Adrenal gland (tissue), 12 donors: ENCODE data around the gene PTPN20. TPM values are rescaled to one million over a fixed set of nuclear protein-coding genes. Genes with fewer than 3 reads are reported as not detected.

Experiments used
- DNase-seq, 7 donors: peaks; one replicate each; pipeline ENCODE4 v3.0.0-alpha.2; 2019 to 2020
- H3K27ac ChIP-seq, 5 donors: fragments of 200-600 bp; sonication (generic) in 4 of 5; 1 replicate in 3 of 5; 2 replicates in 2 of 5; pipeline versions ENCODE4 v1.5.1 to v1.8.0; 2016 to 2020; ENCODE audit warnings: mild to moderate bottlenecking in 1 of 5
- H3K27me3 ChIP-seq: fragments of 200-600 bp; 2 replicates; pipeline ENCODE4 v1.8.0; 2021
- H3K36me3 ChIP-seq, 2 donors: fragments of 200-600 bp; replicated peaks in 1 of 2; 1 replicate in 1 of 2; 2 replicates in 1 of 2; pipeline versions ENCODE4 v1.5.1 to v1.8.0; 2018 to 2022
- H3K4me1 ChIP-seq, 2 donors: fragments of 200-600 bp; replicated peaks in 1 of 2; 1 replicate in 1 of 2; 2 replicates in 1 of 2; pipeline versions ENCODE4 v1.5.1 to v1.8.0; 2018 to 2021
- H3K4me3 ChIP-seq, 4 donors: fragments of 200-600 bp; sonication (generic) in 3 of 4; one replicate each; pipeline ENCODE4 v1.5.1; 2016 to 2018
- H3K9me3 ChIP-seq, 3 donors: fragments of 200-600 bp; sonication (generic) in 1 of 3; replicated peaks in 1 of 3; 1 replicate in 2 of 3; 2 replicates in 1 of 3; pipeline versions ENCODE4 v1.5.1 to v1.8.0; 2016 to 2021
- CTCF ChIP-seq, 6 experiments: fragments of 450-650 bp in 4 of 6; fragments of 200-600 bp in 2 of 6; sonication (generic) in 1 of 6; IDR thresholded peaks; 1 replicate in 5 of 6; 2 replicates in 1 of 6; pipeline versions ENCODE4 v1.5.1 to v1.8.0; 2016 to 2021; ENCODE audit warnings: antibody characterized with exemption in 6 of 6, mild to moderate bottlenecking in 2 of 6, moderate library complexity in 1 of 6
- POLR2A ChIP-seq, 2 donors: fragments of 450-650 bp; IDR thresholded peaks; one replicate each; pipeline ENCODE4 v1.6.1; 2017; ENCODE audit warnings: antibody characterized with exemption in 2 of 2, mild to moderate bottlenecking in 2 of 2, moderate library complexity in 1 of 2
- WGBS, 4 donors: extraction: QIAGEN DNeasy Blood & Tissue Kit in 2 of 4; methylation state at CpG; one replicate each; pipeline versions ENCODE4 v1.1.5 to v1.1.7; 2013 to 2017; 5-methylcytosine and 5-hydroxymethylcytosine counted together
- intact Hi-C, 2 donors: fragments of 100-400 bp; cut with DNase I; formaldehyde crosslinking; loops; one replicate each; pipeline versions ENCODE4 v1.14.1 to v1.15.0; 2022 to 2023
- polyA plus RNA-seq, 3 donors: library from polyadenylated mRNA; stranded (reverse); fragments of 200-250 nt in 2 of 3; fragments of 350-450 nt in 1 of 3; fragmentation: Illumina TruSeq in 1 of 3; extraction: RNeasy Lipid Tissue Mini Kit (QIAGEN cat#74804) in 1 of 3; gene quantifications; one replicate each; pipeline ENCODE4 v1.2.3, GENCODE V29; 2013 to 2014
- total RNA-seq, 9 donors: library from RNA; depleted of rRNA in 4 of 9; stranded (reverse); fragments of >200 nt in 4 of 9; fragments of 120-200 nt in 1 of 9; fragmentation: NEBNext Ultra II Directional in 1 of 9; extraction: Animal tissue kit (Norgen Biotek cat#: 25700) in 1 of 9; gene quantifications; one replicate each; pipeline versions ENCODE4 v1.1.0 to v1.2.4, GENCODE V29; 2013 to 2023
- donor health status: healthy with polysubstance abuse.
- donor health status: Bipolar disorder and iron deficiency.
- donor health status: DM: yes; HTN: yes; CAD: no.
- donor health status: DM: no; HTN: no; CAD: no.
- donor health status: DM: no; HTN: no; CAD: no.
- donor health status: DM: yes; HTN: yes; CAD: no.

PTPN20 gene
- total and polyA plus RNA-seq, 12 donors: 3.2 to 27.2 (median 11.2) TPM

GRCh38 chr10:46992803-46993561, 81.8 kb downstream of the PTPN20 start:
- Histone ChIP-seq H3K4me1 (peaks cover 0 to 9% of the 10 kb centered on the region in 2 donors), H3K27me3 (no peaks in the 10 kb centered on the region), H3K27ac (peak overlapping the region; percentile 17 to 86 (median 52)), H3K9me3 (no peaks in the 10 kb centered on the region), H3K4me3 (no peak overlapping the region), H3K36me3 (no peaks in the 10 kb centered on the region)
- WGBS, 4 donors: 52 to 59% (median 57%) methylated on average over 7 of the region's 7 CpGs
- intact Hi-C loops: no loop called here
- DNase-seq: peak in 6 of 7 donors; percentile 30 to 61 (median 45)
- TF ChIP-seq CTCF (IDR thresholded peaks at IDR 0.05) (peak; percentile 9 to 39 (median 26)), POLR2A (IDR thresholded peaks at IDR 0.05) (no peak)

GRCh38 chr10:46995234-46995633, 84.0 kb downstream of the PTPN20 start:
- Histone ChIP-seq H3K27ac (no peak overlapping the region), H3K9me3 (no peaks in the 10 kb centered on the region), H3K4me3 (no peak overlapping the region), H3K36me3 (no peaks in the 10 kb centered on the region), H3K27me3 (no peaks in the 10 kb centered on the region), H3K4me1 (peaks cover 9 to 12% of the 10 kb centered on the region in 2 donors)
- TF ChIP-seq POLR2A (IDR thresholded peaks at IDR 0.05) (no peak), CTCF (IDR thresholded peaks at IDR 0.05) (no peak)
- intact Hi-C loops: no loop called here
- no peak for DNase-seq
- 64 to 85% (median 76%) methylated on average over 2 of the region's 2 CpGs for WGBS, 4 donors

GRCh38 chr10:46998192-46998591, 87.0 kb downstream of the PTPN20 start:
- intact Hi-C loops: no loop called here

GRCh38 chr10:46998595-46998994, 87.4 kb downstream of the PTPN20 start:
- no peaks in the 10 kb centered on the region for H3K36me3 ChIP-seq
- TF ChIP-seq CTCF (IDR thresholded peaks at IDR 0.05) (no peak), POLR2A (IDR thresholded peaks at IDR 0.05) (no peak)
- DNase-seq: no peak
- no peak overlapping the region for H3K4me3 ChIP-seq
- H3K27ac ChIP-seq: no peak overlapping the region
- no peaks in the 10 kb centered on the region for H3K27me3 ChIP-seq
- H3K9me3 ChIP-seq: no peaks in the 10 kb centered on the region
- H3K4me1 ChIP-seq: peaks cover 0 to 14% of the 10 kb centered on the region in 2 donors
- 75 to 91% (median 85%) methylated on average over 2 of the region's 2 CpGs for WGBS, 4 donors
- intact Hi-C loops: no loop called here

More at GRCh38 chr10:46998192-46998591, 87.0 kb downstream of the PTPN20 start:
- Histone ChIP-seq H3K36me3 (no peaks in the 10 kb centered on the region), H3K4me3 (no peak overlapping the region), H3K4me1 (peaks cover 0 to 14% of the 10 kb centered on the region in 2 donors), H3K27ac (no peak overlapping the region), H3K27me3 (no peaks in the 10 kb centered on the region), H3K9me3 (no peaks in the 10 kb centered on the region)
- TF ChIP-seq CTCF (IDR thresholded peaks at IDR 0.05) (no peak), POLR2A (IDR thresholded peaks at IDR 0.05) (no peak)
- DNase-seq: no peak
